Ishikawa (cell line): ENCODE results near the gene NKD1.

Source experiments
- CEBPB ChIP-seq: IDR thresholded peaks from 2 replicates; pipeline ENCODE4 v1.6.1; 2012
- EGR1 ChIP-seq: IDR thresholded peaks from 2 replicates; pipeline ENCODE4 v1.6.1; 2012
- EP300 ChIP-seq: IDR thresholded peaks from 2 replicates; pipeline ENCODE4 v1.6.1; 2012; ENCODE audit warnings: borderline replicate concordance
- MAX ChIP-seq: IDR thresholded peaks from 2 replicates; pipeline ENCODE4 v1.6.1; 2012
- TCF12 ChIP-seq: IDR thresholded peaks from 2 replicates; pipeline ENCODE4 v1.6.1; 2012; ENCODE audit warnings: low read depth
- YY1 ChIP-seq: IDR thresholded peaks from 2 replicates; pipeline ENCODE4 v1.6.1; 2012; ENCODE audit warnings: low read depth
- TF ChIP-seq, protein P1 (sequence below): IDR thresholded peaks from 2 replicates; pipeline ENCODE4 v1.6.1; 2012

GRCh38 chr16:50609471-50609870, 61.3 kb downstream of the NKD1 start:
- TF ChIP-seq CEBPB (no peak), TCF12 (no peak), YY1 (no peak), MAX (no peak), EP300 (no peak), EGR1 (no peak)
- TF ChIP-seq, protein P1, sequence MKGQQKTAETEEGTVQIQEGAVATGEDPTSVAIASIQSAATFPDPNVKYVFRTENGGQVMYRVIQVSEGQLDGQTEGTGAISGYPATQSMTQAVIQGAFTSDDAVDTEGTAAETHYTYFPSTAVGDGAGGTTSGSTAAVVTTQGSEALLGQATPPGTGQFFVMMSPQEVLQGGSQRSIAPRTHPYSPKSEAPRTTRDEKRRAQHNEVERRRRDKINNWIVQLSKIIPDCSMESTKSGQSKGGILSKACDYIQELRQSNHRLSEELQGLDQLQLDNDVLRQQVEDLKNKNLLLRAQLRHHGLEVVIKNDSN, result no peak
